Retinal pigment epithelial cell (primary cell): ENCODE measurements around the gene ACTG1.

Experiments used
- DNase-seq: peaks from one replicate; pipeline ENCODE4 v3.0.0-alpha.2; 2010; ENCODE audit warnings: low read depth
- H3K4me3 ChIP-seq: 2 replicates; pipeline ENCODE4 v1.5.1; 2011; ENCODE audit warnings: mild to moderate bottlenecking, low read length, control low read depth, moderate library complexity
- CTCF ChIP-seq: conservative IDR thresholded peaks from 2 replicates; pipeline ENCODE4 v1.5.1; 2011; ENCODE audit warnings: low read depth, low read length, control low read depth, inconsistent platforms

ACTG1 gene

DNA sequence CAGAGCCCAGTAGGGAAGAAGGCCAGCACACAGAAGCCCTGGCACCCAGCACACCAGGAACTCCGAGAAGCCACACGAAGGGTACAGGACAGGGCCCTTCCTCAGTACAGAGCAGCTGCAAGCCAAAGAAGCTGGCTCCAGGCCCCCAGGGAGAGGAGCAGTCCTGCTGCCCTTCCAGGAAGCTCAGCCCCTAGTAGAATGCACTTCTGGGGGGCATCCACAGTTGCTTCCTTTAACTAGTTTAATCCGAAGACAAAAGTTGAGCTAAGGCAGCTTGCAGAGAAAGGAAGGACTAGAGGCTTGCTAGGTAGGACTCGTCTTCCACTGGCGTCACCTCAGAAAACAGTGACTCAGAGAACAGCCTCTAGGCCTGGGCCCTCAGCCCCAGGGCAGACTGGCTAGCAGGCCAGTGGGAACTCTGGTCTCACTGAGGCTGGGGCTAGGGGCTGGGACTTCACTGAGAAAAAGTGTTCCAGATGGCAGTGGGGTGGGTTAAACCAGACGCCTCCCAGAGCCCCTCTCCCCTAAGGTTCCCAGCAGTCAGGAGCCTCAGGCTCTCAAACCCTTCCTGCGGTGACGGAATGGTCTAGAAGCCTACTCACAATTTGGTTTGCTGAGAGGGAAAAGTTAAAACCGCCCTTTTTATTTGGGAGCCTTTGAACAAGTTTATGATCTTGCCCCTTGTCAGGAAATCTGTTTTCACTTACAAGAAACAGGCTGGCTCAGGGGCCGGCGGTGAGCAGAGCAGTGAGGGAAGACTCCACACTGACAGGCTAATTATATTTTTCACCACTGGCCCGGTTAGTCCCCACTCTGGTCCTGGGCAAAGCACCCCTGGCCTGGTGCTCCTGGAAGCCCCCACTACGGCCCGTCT lies 41.4 kb downstream of the ACTG1 start:
- DNase-seq: no peak
- H3K4me3 ChIP-seq: no peak overlapping the region
- no peak for TF ChIP-seq CTCF

GRCh38 chr17:81470270-81470943 lies 42.2 kb downstream of the ACTG1 start:
- H3K4me3 ChIP-seq: no peak overlapping the region
- DNase-seq: no peak
- TF ChIP-seq CTCF: no peak

DNA sequence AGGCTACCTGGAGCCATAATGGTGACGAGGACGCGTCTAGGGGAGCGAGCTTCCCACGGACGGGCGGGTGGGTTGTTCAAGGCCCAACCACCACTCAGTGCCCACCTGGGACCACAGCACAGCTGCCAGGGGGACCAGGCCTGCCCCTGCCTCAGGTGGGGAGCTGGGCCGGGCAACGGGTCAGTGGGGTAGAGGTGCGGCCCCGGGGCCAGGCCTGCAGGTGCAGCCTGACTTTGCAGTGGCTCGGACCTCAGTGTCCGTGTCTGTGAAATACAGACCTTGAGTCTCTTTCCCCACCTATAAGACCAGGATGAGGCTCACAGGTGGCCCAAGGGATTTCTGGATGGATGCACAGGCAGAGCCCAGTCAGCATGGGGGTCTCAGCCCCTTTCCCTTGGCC lies 43.3 kb downstream of the ACTG1 start:
- no peak for TF ChIP-seq CTCF
- no peak overlapping the region for H3K4me3 ChIP-seq
- DNase-seq: no peak

DNA sequence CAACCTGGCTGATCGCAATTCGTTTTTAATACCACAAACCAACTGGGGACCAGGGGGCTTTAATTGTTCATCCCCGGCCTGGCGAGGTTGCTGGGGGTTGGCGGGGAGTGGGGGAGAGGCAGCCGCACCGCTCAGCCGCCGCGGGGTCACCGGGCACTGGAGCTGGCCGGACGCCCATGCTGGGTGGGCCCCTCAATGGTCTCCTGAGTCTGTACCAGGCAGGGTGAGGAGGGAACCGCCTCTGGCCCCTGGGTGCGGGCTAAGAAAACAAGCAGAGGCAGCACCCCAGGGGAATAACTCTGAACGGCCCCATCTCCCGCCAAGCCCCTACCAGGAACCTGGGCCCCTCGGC lies 43.9 kb downstream of the ACTG1 start:
- TF ChIP-seq CTCF: no peak
- no peak for DNase-seq

GRCh38 chr17:81468111-81468769 lies 44.4 kb downstream of the ACTG1 start:
- TF ChIP-seq CTCF: no peak
- no peak for DNase-seq
- no peak overlapping the region for H3K4me3 ChIP-seq

More for the DNA sequence above, 43.9 kb downstream of the ACTG1 start:
- H3K4me3 ChIP-seq: no peak overlapping the region

DNA sequence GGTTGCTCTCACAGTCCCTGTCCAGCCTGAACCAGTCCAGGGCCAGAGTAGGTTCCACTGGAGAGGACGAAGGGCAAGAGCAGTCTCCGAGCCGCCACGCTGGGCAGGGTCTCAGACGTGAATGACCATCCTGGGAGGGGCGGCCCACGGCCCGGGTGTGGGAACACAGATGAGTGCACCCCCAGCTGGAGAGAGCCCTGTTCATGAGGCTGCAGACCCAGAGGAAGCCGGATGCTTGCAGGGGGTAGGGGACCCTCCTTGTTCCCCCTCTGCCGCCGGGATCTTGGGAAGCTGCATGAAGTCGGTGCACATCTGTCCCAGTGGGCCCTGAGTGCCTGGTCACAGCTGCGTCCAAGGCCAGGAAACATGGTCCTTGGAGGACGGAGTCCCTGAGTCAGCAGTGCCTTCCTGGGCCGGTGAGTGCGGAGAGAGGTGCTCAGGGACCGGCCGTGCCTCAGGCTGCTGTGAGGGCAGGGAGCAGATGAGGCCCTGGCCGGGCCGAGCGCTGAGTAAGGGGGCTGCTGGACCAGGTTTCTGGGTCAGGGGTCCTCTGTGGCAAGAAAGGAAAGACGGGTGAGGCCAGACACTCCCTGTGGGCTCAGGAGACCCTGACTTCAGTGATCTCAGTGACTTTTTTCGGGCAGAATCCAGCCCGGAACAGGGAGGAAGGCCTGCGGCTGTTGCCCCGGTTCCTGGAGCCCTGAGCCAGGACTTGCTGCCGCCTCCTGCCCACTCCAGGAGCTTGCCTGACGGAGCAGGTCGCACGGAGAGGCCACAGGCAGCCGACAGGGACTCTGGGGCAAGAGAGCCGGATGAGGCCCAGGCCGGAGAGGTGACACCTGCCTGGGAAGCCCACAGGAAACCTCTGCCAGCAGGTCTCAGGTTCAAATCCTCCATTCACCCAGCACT lies 45.8 kb downstream of the ACTG1 start:
- no peak overlapping the region for H3K4me3 ChIP-seq
- DNase-seq: no peak
- no peak for TF ChIP-seq CTCF
